ENCODE data around the gene LPIN1. TPM values are rescaled to one million over a fixed set of nuclear protein-coding genes. Genes with fewer than 3 reads are reported as not detected.

Gene LPIN1
- total RNA-seq, 2 donors from 2014 or later: 59.0 to 69.2 TPM

DNA sequence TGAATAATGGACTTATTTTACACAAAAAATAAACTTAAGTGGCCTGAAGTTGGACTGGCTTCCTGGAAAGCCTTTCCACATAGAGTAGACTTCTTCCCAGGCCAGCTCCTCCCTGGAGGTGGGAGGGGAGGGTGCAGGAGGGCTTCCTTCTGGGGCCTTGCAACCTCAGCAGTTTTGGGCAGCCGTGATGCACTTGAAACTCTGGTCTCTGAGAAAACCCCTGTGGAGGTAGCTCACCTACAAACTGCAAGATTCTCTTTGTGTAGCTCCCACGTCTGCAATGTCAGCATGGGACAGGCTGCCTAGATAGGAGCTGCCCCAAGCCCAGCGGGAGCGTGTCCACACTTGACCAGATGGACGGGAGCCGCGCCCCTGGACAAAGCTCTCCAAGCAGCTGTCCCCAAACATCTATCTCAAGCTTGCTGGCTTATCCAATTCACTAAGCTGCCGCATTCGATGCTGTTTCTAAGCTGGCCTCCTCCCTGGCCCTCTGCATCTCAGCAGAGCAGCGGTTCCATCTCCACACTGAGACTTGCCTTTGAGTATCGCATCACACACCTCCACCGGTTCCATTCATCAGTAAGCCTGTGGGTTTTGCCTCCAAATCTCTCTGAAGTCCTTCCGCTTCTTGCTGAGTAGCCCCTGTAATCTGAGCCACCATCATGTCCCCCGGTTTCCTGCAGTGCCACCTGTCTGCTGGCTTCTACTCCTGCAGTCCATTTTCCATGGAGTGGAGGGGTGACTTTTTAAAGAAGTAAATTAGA is 1.6 kb upstream of the LPIN1 start:
- Mint-ChIP-seq H3K9me3 (no peaks in the 10 kb centered on the region), H3K27ac (peak overlapping the region; percentile 90), H3K4me1 (peaks cover 39% of the 10 kb centered on the region), H3K27me3 (no peaks in the 10 kb centered on the region), H3K4me3 (peak overlapping the region; percentile 87), H3K36me3 (ENCODE audit: low read depth) (no peaks in the 10 kb centered on the region)
- ATAC-seq (replicated peaks): no peak

DNA sequence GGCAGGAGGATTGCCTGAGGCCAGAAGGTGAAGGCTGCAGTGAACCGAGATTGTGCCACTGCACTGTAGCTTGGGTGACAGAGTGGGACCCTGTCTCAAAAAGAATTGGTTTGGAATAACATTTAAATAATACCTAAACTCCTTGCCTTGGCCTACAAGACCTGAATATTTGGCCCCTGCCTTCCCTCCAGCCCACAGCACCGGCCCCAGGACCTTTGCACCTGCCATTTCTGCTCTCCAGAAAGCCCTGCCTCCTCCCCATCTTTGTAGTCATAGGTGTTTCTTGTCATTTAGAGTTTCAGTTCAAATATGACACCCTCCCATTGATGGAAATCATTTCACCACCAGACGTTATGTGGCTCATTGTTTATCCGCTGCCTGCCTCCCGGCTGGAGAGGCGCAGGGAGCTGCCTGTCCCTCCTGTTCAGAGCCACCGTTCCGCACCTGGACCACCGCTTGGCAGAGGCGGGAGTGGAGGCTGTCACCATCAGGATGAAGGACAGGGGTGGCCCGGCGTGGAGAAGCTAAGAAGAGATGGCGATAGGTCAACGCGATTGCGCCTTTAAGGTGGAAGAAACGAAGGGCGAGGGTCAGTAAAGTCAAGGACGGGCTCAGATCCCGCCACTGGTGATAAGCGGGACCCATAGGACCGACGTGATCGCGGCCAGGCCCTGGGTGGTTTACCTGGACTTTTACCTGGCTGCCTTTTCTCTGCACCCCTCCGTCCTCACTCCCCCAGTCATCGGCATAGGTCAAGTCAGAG is 638 bp upstream of the LPIN1 start:
- H3K27me3 Mint-ChIP-seq: no peaks in the 10 kb centered on the region
- H3K36me3 Mint-ChIP-seq (ENCODE audit: low read depth): peaks cover 8% of the 10 kb centered on the region
- H3K27ac Mint-ChIP-seq: peak overlapping the region; percentile 90
- peak overlapping the region; percentile 87 for H3K4me3 Mint-ChIP-seq
- no peak for ATAC-seq (replicated peaks)
- H3K4me1 Mint-ChIP-seq: peaks cover 49% of the 10 kb centered on the region
- no peaks in the 10 kb centered on the region for H3K9me3 Mint-ChIP-seq

DNA sequence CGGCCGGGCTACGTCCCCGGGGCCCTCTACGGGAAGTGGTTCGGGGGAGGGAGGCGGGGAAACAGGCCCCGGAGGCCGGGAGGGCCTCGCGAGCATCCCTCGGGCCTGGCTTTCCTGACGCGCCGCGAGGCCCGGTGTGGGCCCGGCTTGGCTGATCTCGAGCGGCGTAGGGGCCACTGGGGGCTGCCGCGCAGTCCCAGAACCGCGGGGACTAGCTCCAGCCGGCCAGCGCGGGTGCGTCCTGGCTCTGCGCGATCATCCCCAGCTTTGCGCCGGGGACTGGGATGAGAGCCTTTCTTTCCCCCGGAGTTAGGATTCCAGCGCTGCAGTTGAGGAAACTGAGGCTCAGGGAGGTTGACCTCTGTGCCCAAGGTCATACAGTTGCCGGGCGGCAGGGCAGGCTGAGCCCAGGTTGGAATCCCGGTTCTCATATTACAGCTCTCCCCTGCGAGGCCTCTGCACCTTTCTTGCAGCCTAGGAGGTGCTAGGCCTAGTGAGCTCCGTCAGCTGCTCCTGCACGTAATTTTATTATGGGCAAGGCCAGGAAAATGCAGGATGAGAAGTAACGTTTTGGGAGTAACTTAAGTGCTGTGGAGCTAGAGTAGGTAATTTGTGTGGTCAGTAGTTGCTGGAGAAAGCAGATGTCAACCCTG is 501 bp downstream of the LPIN1 start:
- H3K36me3 Mint-ChIP-seq (ENCODE audit: low read depth): peaks cover 8% of the 10 kb centered on the region
- peak overlapping the region; percentile 91 for H3K27ac Mint-ChIP-seq
- H3K27me3 Mint-ChIP-seq: no peaks in the 10 kb centered on the region
- no peaks in the 10 kb centered on the region for H3K9me3 Mint-ChIP-seq
- H3K4me1 Mint-ChIP-seq: peaks cover 55% of the 10 kb centered on the region
- ATAC-seq (replicated peaks): peak; percentile 26
- H3K4me3 Mint-ChIP-seq: peak overlapping the region; percentile 95

DNA sequence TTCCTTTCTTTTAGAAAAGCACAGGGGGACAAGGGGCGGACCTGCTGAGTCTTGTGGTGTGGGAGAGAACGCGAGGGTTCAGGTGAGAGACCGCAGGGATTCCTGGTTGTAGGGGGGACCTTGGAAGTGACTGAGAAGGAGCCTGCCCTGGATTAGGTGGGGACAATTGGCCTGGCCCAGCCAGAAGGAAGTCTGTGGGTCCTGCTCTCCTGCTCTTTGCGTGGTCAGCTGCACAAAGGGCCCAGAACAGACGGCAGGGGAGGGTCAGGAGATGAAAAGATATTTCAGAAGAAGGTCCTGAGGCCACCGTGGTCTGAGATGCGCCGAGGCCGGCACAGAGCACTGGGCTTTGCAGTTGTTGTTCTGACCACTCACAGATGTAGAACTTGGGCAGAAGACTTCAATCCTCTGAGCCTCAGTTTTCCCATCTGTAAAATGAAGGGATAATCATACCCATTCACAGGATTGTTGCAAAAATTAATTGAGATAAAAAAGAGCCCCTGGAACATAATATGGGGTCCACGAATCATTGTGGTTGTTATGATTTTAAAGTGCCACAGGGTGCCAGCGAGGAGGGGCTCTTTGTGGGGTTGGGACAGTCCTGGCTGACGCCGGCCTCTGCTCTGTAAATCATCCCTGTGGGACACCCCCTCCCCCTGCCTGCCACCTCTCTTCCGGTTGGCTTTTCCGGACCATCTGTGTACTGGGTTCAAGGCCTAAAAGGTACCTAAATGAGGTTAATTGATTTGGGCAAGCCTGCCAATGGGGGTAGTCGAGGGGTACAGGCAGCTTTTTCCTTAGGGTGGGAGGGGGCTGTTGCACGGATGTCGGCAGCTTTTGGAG is 1.8 kb downstream of the LPIN1 start:
- Mint-ChIP-seq H3K36me3 (ENCODE audit: low read depth) (peaks cover 8% of the 10 kb centered on the region), H3K9me3 (no peaks in the 10 kb centered on the region), H3K27ac (peak overlapping the region; percentile 91), H3K4me1 (peaks cover 56% of the 10 kb centered on the region), H3K27me3 (no peaks in the 10 kb centered on the region), H3K4me3 (peak overlapping the region; percentile 95)
- no peak for ATAC-seq (replicated peaks)

DNA sequence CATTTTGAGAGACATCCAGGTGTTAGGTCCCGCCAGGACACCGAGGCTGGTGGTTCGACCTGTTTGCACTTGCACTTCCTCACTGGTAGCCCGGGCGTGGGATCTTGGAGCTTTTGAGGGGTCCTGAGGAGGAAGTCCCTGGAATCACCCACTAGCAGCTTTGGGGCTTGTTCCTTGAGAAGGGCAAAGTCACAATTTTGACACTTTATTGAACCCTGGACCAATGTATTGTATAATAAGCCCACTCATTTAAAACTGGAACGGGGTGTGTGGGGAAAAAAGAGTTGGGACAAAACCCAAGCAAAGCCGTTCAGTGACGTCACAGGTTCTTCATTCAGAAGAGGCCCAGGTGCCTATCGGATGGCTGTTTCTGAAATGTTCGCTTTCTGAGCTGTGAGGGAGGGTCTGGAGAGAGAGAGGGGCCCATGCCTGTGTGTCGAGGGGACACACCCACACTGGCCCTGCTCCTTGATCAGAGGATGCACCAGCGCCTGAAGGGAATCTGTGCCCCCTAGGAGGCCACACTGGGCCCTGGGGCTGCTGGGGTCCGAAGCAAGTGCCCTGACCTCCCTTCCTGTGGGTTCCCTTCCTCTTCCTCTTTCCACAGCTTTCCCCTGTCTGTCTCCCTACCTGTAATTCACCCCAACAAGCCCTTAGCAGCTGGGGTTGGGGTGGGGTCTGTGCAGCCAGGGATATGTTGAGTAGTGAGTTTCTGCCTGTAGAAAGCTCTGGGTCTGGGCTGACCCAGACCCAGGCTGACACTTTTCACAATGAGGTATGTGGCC is 2.6 kb downstream of the LPIN1 start:
- peak overlapping the region; percentile 95 for H3K4me3 Mint-ChIP-seq
- H3K9me3 Mint-ChIP-seq: no peaks in the 10 kb centered on the region
- H3K4me1 Mint-ChIP-seq: peaks cover 58% of the 10 kb centered on the region
- H3K36me3 Mint-ChIP-seq (ENCODE audit: low read depth): peaks cover 8% of the 10 kb centered on the region
- no peak for ATAC-seq (replicated peaks)
- no peaks in the 10 kb centered on the region for H3K27me3 Mint-ChIP-seq
- H3K27ac Mint-ChIP-seq: peak overlapping the region; percentile 91

- no peak for ATAC-seq (replicated peaks)
- peaks cover 8% of the 10 kb centered on the region for H3K36me3 Mint-ChIP-seq (ENCODE audit: low read depth)
- no peaks in the 10 kb centered on the region for H3K9me3 Mint-ChIP-seq
- H3K27me3 Mint-ChIP-seq: no peaks in the 10 kb centered on the region
- peak overlapping the region; percentile 95 for H3K4me3 Mint-ChIP-seq
- peaks cover 56% of the 10 kb centered on the region for H3K4me1 Mint-ChIP-seq
- H3K27ac Mint-ChIP-seq: peak overlapping the region; percentile 91
Measured at GRCh38 chr2:11749646-11750349, 3.4 kb downstream of the LPIN1 start.

GRCh38 chr2:11750422-11750821 is 4.0 kb downstream of the LPIN1 start:
- ATAC-seq (replicated peaks): peak; percentile 48
- Mint-ChIP-seq H3K4me3 (peak overlapping the region; percentile 95), H3K27me3 (no peaks in the 10 kb centered on the region), H3K27ac (peak overlapping the region; percentile 91), H3K9me3 (no peaks in the 10 kb centered on the region), H3K36me3 (ENCODE audit: low read depth) (peaks cover 8% of the 10 kb centered on the region), H3K4me1 (peaks cover 55% of the 10 kb centered on the region)

GRCh38 chr2:11750917-11751316 is 4.5 kb downstream of the LPIN1 start:
- Mint-ChIP-seq H3K27me3 (no peaks in the 10 kb centered on the region), H3K9me3 (no peaks in the 10 kb centered on the region), H3K36me3 (ENCODE audit: low read depth) (peaks cover 8% of the 10 kb centered on the region), H3K27ac (peak overlapping the region; percentile 91), H3K4me3 (peak overlapping the region; percentile 95), H3K4me1 (peaks cover 55% of the 10 kb centered on the region)
- ATAC-seq (replicated peaks): peak; percentile 20

DNA sequence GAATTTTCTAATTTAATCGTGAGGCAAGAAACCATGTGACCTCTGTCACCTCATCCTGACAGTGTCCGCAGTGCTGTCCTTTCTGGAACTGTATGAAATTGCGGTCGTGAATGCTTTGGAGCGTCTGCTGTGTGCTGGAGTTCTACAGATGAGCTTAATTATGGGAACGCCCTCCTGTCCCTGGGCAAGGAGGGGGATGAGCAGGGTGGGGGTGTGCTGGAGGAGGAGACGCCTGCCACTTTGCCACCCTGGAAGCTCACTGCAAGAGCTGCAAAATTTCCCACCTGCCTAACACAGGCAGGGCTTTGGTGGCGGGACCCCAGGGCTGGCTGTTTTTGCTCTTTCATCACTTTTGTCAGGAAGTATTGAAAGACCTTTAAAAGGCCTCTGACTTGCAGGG is 6.5 kb downstream of the LPIN1 start:
- Mint-ChIP-seq H3K27me3 (no peaks in the 10 kb centered on the region), H3K4me1 (peaks cover 63% of the 10 kb centered on the region), H3K9me3 (no peaks in the 10 kb centered on the region), H3K4me3 (peak overlapping the region; percentile 94), H3K27ac (peak overlapping the region; percentile 97), H3K36me3 (ENCODE audit: low read depth) (peaks cover 11% of the 10 kb centered on the region)
- ATAC-seq (replicated peaks): no peak

- H3K4me3 Mint-ChIP-seq: peak overlapping the region; percentile 94
- peaks cover 61% of the 10 kb centered on the region for H3K4me1 Mint-ChIP-seq
- peak; percentile 52 for ATAC-seq (replicated peaks)
- peaks cover 16% of the 10 kb centered on the region for H3K36me3 Mint-ChIP-seq (ENCODE audit: low read depth)
- H3K27ac Mint-ChIP-seq: peak overlapping the region; percentile 97
- no peaks in the 10 kb centered on the region for H3K9me3 Mint-ChIP-seq
- H3K27me3 Mint-ChIP-seq: no peaks in the 10 kb centered on the region
Measured at GRCh38 chr2:11753452-11753885, 7.0 kb downstream of the LPIN1 start.

- ATAC-seq (replicated peaks): peak; percentile 81
Measured at GRCh38 chr2:11753886-11754699, 7.7 kb downstream of the LPIN1 start.

GRCh38 chr2:11754700-11755015 is 8.2 kb downstream of the LPIN1 start:
- Mint-ChIP-seq H3K36me3 (ENCODE audit: low read depth) (peaks cover 24% of the 10 kb centered on the region), H3K4me3 (peak overlapping the region; percentile 94), H3K27me3 (no peaks in the 10 kb centered on the region), H3K27ac (peak overlapping the region; percentile 97), H3K9me3 (no peaks in the 10 kb centered on the region), H3K4me1 (peaks cover 60% of the 10 kb centered on the region)
- ATAC-seq (replicated peaks): no peak

More at GRCh38 chr2:11753886-11754699, 7.7 kb downstream of the LPIN1 start:
- H3K4me3 Mint-ChIP-seq: peak overlapping the region; percentile 94
- no peaks in the 10 kb centered on the region for H3K9me3 Mint-ChIP-seq
- H3K4me1 Mint-ChIP-seq: peaks cover 61% of the 10 kb centered on the region
- H3K27ac Mint-ChIP-seq: peak overlapping the region; percentile 97
- H3K27me3 Mint-ChIP-seq: no peaks in the 10 kb centered on the region
- peaks cover 21% of the 10 kb centered on the region for H3K36me3 Mint-ChIP-seq (ENCODE audit: low read depth)
